NCI-H1694 (cell line): Measurements from ENCODE around the gene TSPAN14.

Experiments used
- DNase-seq: peaks from one replicate; lab custom pipeline; 2025; lab: John Stamatoyannopoulos, UW

TSPAN14 gene

GRCh38 chr10:80455461-80456349, 1.6 kb downstream of the TSPAN14 start:
- DNase-seq: no peak

GRCh38 chr10:80457554-80458262, 3.6 kb downstream of the TSPAN14 start:
- no peak for DNase-seq

- DNase-seq: no peak
These were observed 4.1 kb downstream of the TSPAN14 start for GRCh38 chr10:80458263-80458625.

- DNase-seq: no peak
These were observed 4.5 kb downstream of the TSPAN14 start for GRCh38 chr10:80458638-80459037.

GRCh38 chr10:80459047-80459865, 5.1 kb downstream of the TSPAN14 start:
- no peak for DNase-seq

GRCh38 chr10:80460399-80461207, 6.5 kb downstream of the TSPAN14 start:
- DNase-seq: no peak

GRCh38 chr10:80461208-80462183, 7.4 kb downstream of the TSPAN14 start:
- DNase-seq: no peak

- DNase-seq: peak; percentile 30
These were observed 8.3 kb downstream of the TSPAN14 start for GRCh38 chr10:80462299-80462980.

- DNase-seq: peak; percentile 61
These were observed 9.1 kb downstream of the TSPAN14 start for GRCh38 chr10:80462981-80463741.

- no peak for DNase-seq
These were observed 9.8 kb downstream of the TSPAN14 start for GRCh38 chr10:80463868-80464267.

GRCh38 chr10:80464557-80465450, 10.7 kb downstream of the TSPAN14 start:
- DNase-seq: no peak

- DNase-seq: no peak
These were observed 11.3 kb downstream of the TSPAN14 start for GRCh38 chr10:80465451-80465835.

GRCh38 chr10:80465839-80466590, 11.9 kb downstream of the TSPAN14 start:
- no peak for DNase-seq

GRCh38 chr10:80466724-80467326, 12.7 kb downstream of the TSPAN14 start:
- no peak for DNase-seq

GRCh38 chr10:80468002-80468401, 13.9 kb downstream of the TSPAN14 start:
- DNase-seq: no peak

- DNase-seq: no peak
These were observed 14.8 kb downstream of the TSPAN14 start for GRCh38 chr10:80468806-80469421.
